ENCODE results near the gene CHID1. TPM values are rescaled to one million over a fixed set of nuclear protein-coding genes. Genes with fewer than 3 reads are reported as not detected.
A peak's percentile ranks its signal among the peaks of the same experiment; 100 is the strongest.

CHID1 gene
- 52.9 and 53.1 TPM in 2 replicates for polyA plus RNA-seq (2013)

- H4K91ac ChIP-seq (ENCODE audit: low read depth, low read length) = peak within 1 kb of the TSS; percentile 98
- H2BK5ac ChIP-seq (ENCODE audit: low read depth, low read length, poor library complexity) = peak within 1 kb of the TSS; percentile 70
- peak within 1 kb of the TSS; percentile 95 for H3K14ac ChIP-seq (ENCODE audit: low read length)
- H3K27ac ChIP-seq (ENCODE audit: low read depth, low read length) = peak within 1 kb of the TSS; percentile 75
- no peaks in the 10 kb centered on the region for H3K27me3 ChIP-seq (ENCODE audit: insufficient read depth, low read length)
- peak within 1 kb of the TSS; percentile 95 for H4K12ac ChIP-seq (ENCODE audit: low read depth, low read length)
- peaks cover 5 to 11% of the 10 kb centered on the region in 2 experiments for H3K4me1 ChIP-seq (ENCODE audit: control insufficient read depth in 1 of 2, insufficient read depth in 2 of 2, low read length in 2 of 2)
- no peak within 1 kb of the TSS for H2BK12ac ChIP-seq (ENCODE audit: low read length)
- peak within 1 kb of the TSS; percentile 95 for H2BK120ac ChIP-seq (ENCODE audit: insufficient read depth, low read length, poor library complexity)
- H2AFZ ChIP-seq (ENCODE audit: insufficient read depth, low read length, poor library complexity) = peak within 1 kb of the TSS; percentile 97
- no peaks in the 10 kb centered on the region for H3K9me3 ChIP-seq (ENCODE audit: insufficient read depth, low read depth, low read length)
- H3K4ac ChIP-seq (ENCODE audit: low read depth, low read length) = peak within 1 kb of the TSS; percentile 81
- peak within 1 kb of the TSS; percentile 97 for H3K18ac ChIP-seq (ENCODE audit: low read length)
- H3K36me3 ChIP-seq (ENCODE audit: control insufficient read depth in 1 of 2, insufficient read depth in 2 of 2, low read length in 2 of 2) = peaks cover 4 to 7% of the 10 kb centered on the region in 2 experiments
- peaks cover 12% of the 10 kb centered on the region for H3K79me2 ChIP-seq (ENCODE audit: control insufficient read depth, insufficient read depth, low read length, poor library complexity)
- peak within 1 kb of the TSS; percentile 99 for H3K4me2 ChIP-seq (ENCODE audit: low read length)
- peak within 1 kb of the TSS; percentile 96 for H2AK5ac ChIP-seq (ENCODE audit: low read length)
- H3K9ac ChIP-seq (ENCODE audit: low read length) = peak within 1 kb of the TSS; percentile 95
- peak within 1 kb of the TSS; percentile 37 for H3K23ac ChIP-seq (ENCODE audit: low read length)
- WGBS (ENCODE audit: extremely low coverage, insufficient coverage, insufficient read length) = no CpG with 5 or more reads among the region's 59 CpGs
- peak within 1 kb of the TSS; percentile 97 for H4K8ac ChIP-seq (ENCODE audit: low read depth, low read length)
- peak within 1 kb of the TSS; percentile 100 for H3K4me3 ChIP-seq (ENCODE audit: low read depth, low read length)
- peak; percentile 79 to 89 for DNase-seq
- H3K79me1 ChIP-seq (ENCODE audit: low read length) = peaks cover 13% of the 10 kb centered on the region
Observed at GRCh38 chr11:910589-911030, at the start of gene CHID1. Gene CHID1, minus strand, starts transcription at chr11:910810. Its CDS starts 5,994 bp downstream, at chr11:904816.

DNA sequence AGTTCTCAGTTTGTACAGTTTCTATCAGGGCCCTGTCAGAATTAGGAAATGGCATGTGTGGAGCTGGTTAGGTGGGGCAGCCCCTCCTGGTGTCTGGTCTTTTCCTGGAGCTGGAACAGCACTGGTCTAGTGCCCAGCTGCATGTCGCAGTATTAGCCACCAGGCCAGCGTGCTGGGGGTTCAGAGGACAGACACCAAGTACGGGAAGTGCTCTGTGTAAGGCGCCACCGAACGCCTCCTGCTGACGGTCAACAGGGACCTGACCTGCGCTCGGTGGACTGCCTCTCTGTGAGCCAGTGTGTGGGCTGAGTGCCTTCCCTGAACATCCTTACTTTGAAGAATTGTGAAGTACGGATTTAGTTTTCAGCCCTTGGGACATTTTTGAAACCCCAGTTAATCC, 49.0 kb upstream of the CHID1 start:
- Histone ChIP-seq H3K18ac (ENCODE audit: low read length) (no peak overlapping the region), H3K27me3 (ENCODE audit: insufficient read depth, low read length) (no peaks in the 10 kb centered on the region), H4K12ac (ENCODE audit: low read depth, low read length) (no peak overlapping the region), H3K4me1 (ENCODE audit: control insufficient read depth in 1 of 2, insufficient read depth in 2 of 2, low read length in 2 of 2) (peaks cover 27 to 35% of the 10 kb centered on the region in 2 experiments), H2AFZ (ENCODE audit: insufficient read depth, low read length, poor library complexity) (no peak overlapping the region), H3K23ac (ENCODE audit: low read length) (no peak overlapping the region), H2BK12ac (ENCODE audit: low read length) (no peak overlapping the region), H3K4me2 (ENCODE audit: low read length) (no peak overlapping the region), H4K8ac (ENCODE audit: low read depth, low read length) (no peak overlapping the region), H3K79me1 (ENCODE audit: low read length) (peaks cover 17% of the 10 kb centered on the region), H3K14ac (ENCODE audit: low read length) (no peak overlapping the region), H3K4ac (ENCODE audit: low read depth, low read length) (no peak overlapping the region), H3K79me2 (ENCODE audit: control insufficient read depth, insufficient read depth, low read length, poor library complexity) (peaks cover 5% of the 10 kb centered on the region), H2BK5ac (ENCODE audit: low read depth, low read length, poor library complexity) (no peak overlapping the region), H3K9me3 (ENCODE audit: insufficient read depth, low read depth, low read length) (peaks cover 2% of the 10 kb centered on the region), H2AK5ac (ENCODE audit: low read length) (no peak overlapping the region), H3K4me3 (ENCODE audit: low read depth, low read length) (no peak overlapping the region), H3K27ac (ENCODE audit: low read depth, low read length) (no peak overlapping the region), H4K91ac (ENCODE audit: low read depth, low read length) (no peak overlapping the region), H2BK120ac (ENCODE audit: insufficient read depth, low read length, poor library complexity) (no peak overlapping the region), H3K36me3 (ENCODE audit: control insufficient read depth in 1 of 2, insufficient read depth in 2 of 2, low read length in 2 of 2) (peaks cover 20 to 23% of the 10 kb centered on the region in 2 experiments), H3K9ac (ENCODE audit: low read length) (no peak overlapping the region)
- DNase-seq = no peak
- WGBS (ENCODE audit: extremely low coverage, insufficient coverage, insufficient read length) = no CpG with 5 or more reads among the region's 10 CpGs

- H3K18ac ChIP-seq (ENCODE audit: low read length) = peak overlapping the region; percentile 83
- no peaks in the 10 kb centered on the region for H3K27me3 ChIP-seq (ENCODE audit: insufficient read depth, low read length)
- peaks cover 18% of the 10 kb centered on the region for H3K79me1 ChIP-seq (ENCODE audit: low read length)
- H3K4ac ChIP-seq (ENCODE audit: low read depth, low read length) = peak overlapping the region; percentile 42
- peaks cover 18 to 23% of the 10 kb centered on the region in 2 experiments for H3K36me3 ChIP-seq (ENCODE audit: control insufficient read depth in 1 of 2, insufficient read depth in 2 of 2, low read length in 2 of 2)
- no peak overlapping the region for H3K27ac ChIP-seq (ENCODE audit: low read depth, low read length)
- no peak overlapping the region for H4K8ac ChIP-seq (ENCODE audit: low read depth, low read length)
- H2BK12ac ChIP-seq (ENCODE audit: low read length) = no peak overlapping the region
- H2BK5ac ChIP-seq (ENCODE audit: low read depth, low read length, poor library complexity) = peak overlapping the region; percentile 47
- H3K4me1 ChIP-seq (ENCODE audit: control insufficient read depth in 1 of 2, insufficient read depth in 2 of 2, low read length in 2 of 2) = peaks cover 29 to 36% of the 10 kb centered on the region in 2 experiments
- H3K4me3 ChIP-seq (ENCODE audit: low read depth, low read length) = no peak overlapping the region
- no peak overlapping the region for H2AK5ac ChIP-seq (ENCODE audit: low read length)
- no peak overlapping the region for H3K23ac ChIP-seq (ENCODE audit: low read length)
- peak overlapping the region; percentile 65 for H3K14ac ChIP-seq (ENCODE audit: low read length)
- no peak overlapping the region for H2AFZ ChIP-seq (ENCODE audit: insufficient read depth, low read length, poor library complexity)
- DNase-seq = no peak
- no peak overlapping the region for H4K12ac ChIP-seq (ENCODE audit: low read depth, low read length)
- no peak overlapping the region for H3K9ac ChIP-seq (ENCODE audit: low read length)
- H3K4me2 ChIP-seq (ENCODE audit: low read length) = no peak overlapping the region
- peak overlapping the region; percentile 51 for H4K91ac ChIP-seq (ENCODE audit: low read depth, low read length)
- no peak overlapping the region for H2BK120ac ChIP-seq (ENCODE audit: insufficient read depth, low read length, poor library complexity)
- WGBS (ENCODE audit: extremely low coverage, insufficient coverage, insufficient read length) = no CpG with 5 or more reads among the region's 14 CpGs
- H3K79me2 ChIP-seq (ENCODE audit: control insufficient read depth, insufficient read depth, low read length, poor library complexity) = peaks cover 6% of the 10 kb centered on the region
- H3K9me3 ChIP-seq (ENCODE audit: insufficient read depth, low read depth, low read length) = peaks cover 2% of the 10 kb centered on the region
Observed at GRCh38 chr11:959027-959426, 48.4 kb upstream of the CHID1 start.

DNA sequence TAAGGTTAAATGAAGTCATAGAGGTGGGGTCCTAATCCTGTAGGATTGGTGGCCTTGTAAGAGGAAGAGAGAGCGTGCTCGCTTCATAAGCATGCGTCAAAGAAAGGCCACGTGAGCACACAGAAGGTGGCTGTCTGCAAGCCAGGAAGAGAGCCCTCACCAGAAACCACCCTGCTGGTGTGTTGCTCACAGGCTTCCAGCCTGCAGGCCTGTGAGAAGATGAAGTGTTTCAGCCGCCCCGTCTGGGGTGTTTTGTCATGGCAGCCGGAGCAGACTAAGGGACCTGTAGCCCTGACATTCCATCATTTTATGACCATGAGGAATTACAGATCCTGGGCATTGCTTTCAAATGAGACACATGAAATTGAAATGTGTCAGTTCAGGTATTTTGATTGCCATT, 47.5 kb upstream of the CHID1 start:
- Histone ChIP-seq H4K12ac (ENCODE audit: low read depth, low read length) (no peak overlapping the region), H3K4me3 (ENCODE audit: low read depth, low read length) (no peak overlapping the region), H3K36me3 (ENCODE audit: control insufficient read depth in 1 of 2, insufficient read depth in 2 of 2, low read length in 2 of 2) (peaks cover 10 to 14% of the 10 kb centered on the region in 2 experiments), H3K79me1 (ENCODE audit: low read length) (peaks cover 22% of the 10 kb centered on the region), H3K9me3 (ENCODE audit: insufficient read depth, low read depth, low read length) (no peaks in the 10 kb centered on the region), H3K14ac (ENCODE audit: low read length) (peak overlapping the region; percentile 20), H3K27me3 (ENCODE audit: insufficient read depth, low read length) (no peaks in the 10 kb centered on the region), H3K23ac (ENCODE audit: low read length) (no peak overlapping the region), H3K79me2 (ENCODE audit: control insufficient read depth, insufficient read depth, low read length, poor library complexity) (peaks cover 10% of the 10 kb centered on the region), H3K9ac (ENCODE audit: low read length) (no peak overlapping the region), H2BK12ac (ENCODE audit: low read length) (peak overlapping the region; percentile 1), H3K4me2 (ENCODE audit: low read length) (peak overlapping the region; percentile 31), H2BK120ac (ENCODE audit: insufficient read depth, low read length, poor library complexity) (peak overlapping the region; percentile 35), H3K4me1 (ENCODE audit: control insufficient read depth in 1 of 2, insufficient read depth in 2 of 2, low read length in 2 of 2) (peaks cover 37 to 42% of the 10 kb centered on the region in 2 experiments), H2BK5ac (ENCODE audit: low read depth, low read length, poor library complexity) (peak overlapping the region; percentile 37), H4K8ac (ENCODE audit: low read depth, low read length) (peak overlapping the region; percentile 14), H2AFZ (ENCODE audit: insufficient read depth, low read length, poor library complexity) (no peak overlapping the region), H3K4ac (ENCODE audit: low read depth, low read length) (no peak overlapping the region), H3K18ac (ENCODE audit: low read length) (peak overlapping the region; percentile 48), H3K27ac (ENCODE audit: low read depth, low read length) (peak overlapping the region; percentile 90), H2AK5ac (ENCODE audit: low read length) (no peak overlapping the region), H4K91ac (ENCODE audit: low read depth, low read length) (peak overlapping the region; percentile 54)
- peak; percentile 98 for DNase-seq
- WGBS (ENCODE audit: extremely low coverage, insufficient coverage, insufficient read length) = no CpG with 5 or more reads among the region's 7 CpGs
